Activated CD4-positive, alpha-beta memory T cell treated with anti-CD3 and anti-CD28 coated beads, Interleukin-2, amount 10 ng/mL, durations not matched to agents 7 days and 5 days (primary cell): ENCODE data around the gene MARCO. TPM values are rescaled to one million over a fixed set of nuclear protein-coding genes. Genes with fewer than 3 reads are reported as not detected.
"Not testable (repeated sequence)": the region's sequence is repeated elsewhere in the genome, so short reads cannot be mapped to it uniquely, and the experiment has no call there.

Source experiments
- CTCF ChIA-PET: fragments of 350-600 bp; sonication (Branson Sonifier 250); formaldehyde crosslinking; loops from one replicate; lab custom pipeline; 2021; ENCODE audit warnings: antibody characterized with exemption, inconsistent platforms; lab: Charles Lee
- POLR2A ChIA-PET: fragments of 350-600 bp; sonication (Branson Sonifier 250); formaldehyde crosslinking; loops from one replicate; lab custom pipeline; 2021; ENCODE audit warnings: antibody characterized with exemption; lab: Charles Lee
- DNase-seq: peaks from one replicate; pipeline ENCODE4 v3.0.0-alpha.2; 2020
- H3K27ac Mint-ChIP-seq: one replicate; pipeline ENCODE4 v1.8.0; 2021; ENCODE audit warnings: mild to moderate bottlenecking, mixed read lengths
- H3K27me3 Mint-ChIP-seq: one replicate; pipeline ENCODE4 v1.8.0; 2021; ENCODE audit warnings: mixed read lengths
- H3K36me3 Mint-ChIP-seq: one replicate; pipeline ENCODE4 v1.8.0; 2021; ENCODE audit warnings: low read depth, mixed read lengths
- H3K4me1 Mint-ChIP-seq: one replicate; pipeline ENCODE4 v1.8.0; 2021; ENCODE audit warnings: mixed read lengths
- H3K4me3 Mint-ChIP-seq: one replicate; pipeline ENCODE4 v1.8.0; 2021; ENCODE audit warnings: mild to moderate bottlenecking, mixed read lengths
- H3K9me3 Mint-ChIP-seq: one replicate; pipeline ENCODE4 v1.8.0; 2021; ENCODE audit warnings: mixed read lengths
- total RNA-seq, 2 experiments: library from RNA; stranded (reverse); gene quantifications; one replicate each; pipeline ENCODE4 v1.2.3, GENCODE V29; 2021

The MARCO gene
- total RNA-seq, 2 experiments from 2014 or later: not detected

DNA sequence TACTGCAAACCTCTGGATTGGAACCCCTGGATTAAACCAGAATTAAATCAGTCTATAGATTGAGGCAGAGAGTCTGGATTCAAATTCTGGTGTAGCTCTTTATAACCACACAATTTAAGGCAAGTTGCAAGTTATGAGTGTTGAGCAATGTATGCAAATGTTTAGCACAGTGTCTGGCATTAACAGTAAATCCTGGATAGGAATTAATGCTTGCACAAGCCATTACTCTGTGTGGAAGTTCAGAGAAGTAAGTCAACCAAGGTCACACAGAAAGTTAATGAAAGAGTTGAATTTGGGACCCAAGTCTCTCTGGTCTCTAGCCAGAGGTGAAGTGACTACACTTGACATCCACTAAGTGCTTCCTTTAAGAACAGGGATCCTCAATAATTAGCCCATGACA is 2.0 kb upstream of the MARCO start:
- H3K4me3 Mint-ChIP-seq: no peak overlapping the region
- no peaks in the 10 kb centered on the region for H3K4me1 Mint-ChIP-seq
- no peaks in the 10 kb centered on the region for H3K36me3 Mint-ChIP-seq
- ChIA-PET POLR2A (no interaction called here), CTCF (no interaction called here)
- H3K27ac Mint-ChIP-seq: no peak overlapping the region
- DNase-seq: no peak
- H3K27me3 Mint-ChIP-seq: no peaks in the 10 kb centered on the region
- no peaks in the 10 kb centered on the region for H3K9me3 Mint-ChIP-seq

DNA sequence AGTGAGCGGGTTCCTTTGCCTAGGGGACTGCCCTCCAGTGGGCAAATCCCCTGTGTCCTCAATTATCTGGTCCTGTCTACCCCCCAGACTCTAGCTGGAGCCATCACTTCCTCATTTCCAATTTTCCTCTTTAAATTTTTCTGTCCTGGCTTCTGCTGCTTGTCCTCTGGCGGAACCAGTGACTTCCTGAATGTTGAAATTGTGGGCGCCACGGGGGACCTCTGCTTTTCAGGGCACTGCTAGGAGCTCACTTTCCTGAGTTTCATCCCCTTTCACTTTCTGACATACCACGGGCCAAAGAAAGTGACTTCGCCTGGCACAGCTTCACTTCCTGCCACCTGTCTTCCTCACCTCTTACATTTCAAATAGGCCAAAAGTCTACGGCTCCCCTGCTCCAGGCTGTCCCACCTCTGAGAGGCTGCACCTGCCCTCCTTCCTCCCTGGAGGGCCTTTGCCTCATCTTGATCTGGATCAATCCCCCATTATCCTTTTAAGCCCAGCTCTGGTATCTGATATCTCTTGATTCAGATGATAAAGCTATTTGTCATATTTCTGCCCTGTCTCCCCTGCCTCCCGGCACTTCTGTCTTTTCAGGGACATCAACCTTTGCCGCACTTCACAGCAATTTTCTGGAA is 1.4 kb upstream of the MARCO start:
- no peak overlapping the region for H3K27ac Mint-ChIP-seq
- ChIA-PET POLR2A (no interaction called here), CTCF (no interaction called here)
- no peaks in the 10 kb centered on the region for H3K36me3 Mint-ChIP-seq
- no peak overlapping the region for H3K4me3 Mint-ChIP-seq
- no peaks in the 10 kb centered on the region for H3K9me3 Mint-ChIP-seq
- no peaks in the 10 kb centered on the region for H3K4me1 Mint-ChIP-seq
- H3K27me3 Mint-ChIP-seq: no peaks in the 10 kb centered on the region
- no peak for DNase-seq

DNA sequence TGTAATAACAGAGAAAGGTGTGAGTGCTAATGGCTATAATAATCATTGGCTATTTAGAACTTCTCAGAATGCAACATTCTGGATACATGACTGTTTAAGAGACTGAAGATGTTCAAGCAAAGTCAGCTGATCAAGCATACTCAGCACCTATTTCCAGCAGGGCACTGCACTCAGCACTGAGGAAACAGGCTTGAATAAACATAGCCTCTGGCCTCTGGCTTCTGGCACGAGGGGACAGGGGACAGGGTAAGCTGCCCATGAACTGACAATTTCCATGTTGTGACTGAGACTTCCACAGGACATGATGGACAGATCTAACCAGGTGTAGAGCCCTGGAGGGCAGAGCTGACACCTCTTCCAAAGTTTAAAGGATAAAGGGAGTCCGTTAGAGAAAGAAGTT is 1.3 kb downstream of the MARCO start:
- H3K27ac Mint-ChIP-seq: no peak overlapping the region
- no peak overlapping the region for H3K4me3 Mint-ChIP-seq
- no peaks in the 10 kb centered on the region for H3K27me3 Mint-ChIP-seq
- ChIA-PET CTCF (no interaction called here), POLR2A (no interaction called here)
- no peaks in the 10 kb centered on the region for H3K36me3 Mint-ChIP-seq
- DNase-seq: no peak
- H3K9me3 Mint-ChIP-seq: no peaks in the 10 kb centered on the region
- H3K4me1 Mint-ChIP-seq: no peaks in the 10 kb centered on the region

DNA sequence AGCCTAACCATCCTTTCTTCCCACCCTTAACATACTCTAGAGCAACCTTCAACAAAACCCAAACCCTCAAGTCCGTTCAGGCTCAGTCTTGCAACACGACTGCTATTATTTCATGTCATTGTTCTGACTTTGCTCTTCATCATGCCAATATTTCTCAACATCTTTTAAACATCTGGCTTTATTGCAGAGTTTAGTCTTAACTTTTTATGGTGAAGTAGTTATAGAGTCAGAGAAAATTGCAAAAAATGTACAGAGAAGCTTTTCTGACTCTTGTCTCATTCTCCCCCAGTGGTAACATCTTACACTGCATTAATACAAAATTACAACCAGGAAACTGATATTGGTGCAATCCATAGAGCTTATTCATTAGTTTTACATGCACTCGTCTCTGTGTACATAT is 3.9 kb downstream of the MARCO start:
- POLR2A ChIA-PET: no interaction called here
- Mint-ChIP-seq H3K27me3 (peaks cover 1% of the 10 kb centered on the region), H3K4me1 (no peaks in the 10 kb centered on the region), H3K36me3 (no peaks in the 10 kb centered on the region), H3K4me3 (no peak overlapping the region), H3K27ac (no peak overlapping the region), H3K9me3 (no peaks in the 10 kb centered on the region)
- DNase-seq: no peak
- CTCF ChIA-PET: interaction anchor here (0.7 kb wide), 1 partner anchor 476 kb away, joined by 5 read pairs; no protein-coding TSS in a partner anchor

DNA sequence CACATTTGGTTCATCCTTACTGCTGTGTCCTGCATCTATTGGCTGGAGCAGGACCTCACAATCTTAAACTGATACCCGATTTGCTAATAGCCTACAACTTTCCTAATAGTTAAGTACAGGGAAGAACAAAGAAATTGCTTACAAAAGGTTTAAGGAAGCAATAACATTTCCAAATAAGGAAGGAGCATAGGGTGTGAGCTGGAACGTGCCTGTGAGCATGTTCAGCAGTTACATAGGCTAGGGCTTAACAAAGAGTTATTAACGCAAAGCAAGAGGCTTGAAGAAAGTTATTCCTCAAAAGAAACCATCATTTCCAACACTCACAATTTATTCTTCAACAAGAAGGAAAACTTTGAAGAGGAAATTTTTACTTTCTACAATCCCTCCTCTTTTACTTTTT is 6.3 kb downstream of the MARCO start:
- CTCF ChIA-PET: not testable (repeated sequence)

DNA sequence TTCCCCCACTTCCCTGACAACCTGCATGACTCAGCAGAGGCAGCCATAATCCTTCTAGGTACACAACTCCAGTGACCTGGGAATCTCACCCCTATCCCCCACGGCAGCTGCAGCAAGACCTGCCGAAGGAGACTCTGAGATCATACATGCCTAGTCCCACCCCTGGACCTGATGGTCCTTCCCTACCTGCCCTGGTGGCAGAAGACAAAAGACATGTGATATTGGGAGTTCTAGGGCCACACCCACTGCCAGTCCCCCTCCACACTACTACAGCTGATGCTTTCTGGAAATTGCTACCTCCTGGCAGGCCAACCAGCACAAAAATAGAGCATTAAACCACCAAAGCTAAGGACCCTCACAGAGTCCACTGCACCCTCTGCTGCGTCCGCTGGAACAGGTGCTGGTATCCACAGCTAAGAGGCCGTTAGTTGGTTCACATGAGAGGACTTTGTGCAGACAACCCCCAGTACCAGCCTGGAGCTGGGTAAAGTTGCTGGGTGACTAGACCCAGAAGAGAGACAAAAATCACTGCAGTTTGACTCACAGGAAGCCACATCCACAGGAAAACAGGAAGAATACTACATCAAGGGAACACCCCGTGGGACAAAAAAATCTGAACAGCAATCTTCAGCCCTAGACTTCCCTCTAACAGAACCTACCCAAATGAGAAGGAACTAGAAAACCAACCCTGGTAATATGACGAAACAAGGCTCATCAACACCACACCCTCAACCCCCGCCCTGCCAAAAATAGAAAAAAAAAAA is 12.5 kb downstream of the MARCO start:
- POLR2A ChIA-PET: no interaction called here

More for the DNA sequence above, 6.3 kb downstream of the MARCO start:
- POLR2A ChIA-PET, H3K36me3 Mint-ChIP-seq, DNase-seq, H3K9me3 Mint-ChIP-seq, H3K4me3 Mint-ChIP-seq, H3K4me1 Mint-ChIP-seq, H3K27ac Mint-ChIP-seq, H3K27me3 Mint-ChIP-seq: not testable (repeated sequence)

DNA sequence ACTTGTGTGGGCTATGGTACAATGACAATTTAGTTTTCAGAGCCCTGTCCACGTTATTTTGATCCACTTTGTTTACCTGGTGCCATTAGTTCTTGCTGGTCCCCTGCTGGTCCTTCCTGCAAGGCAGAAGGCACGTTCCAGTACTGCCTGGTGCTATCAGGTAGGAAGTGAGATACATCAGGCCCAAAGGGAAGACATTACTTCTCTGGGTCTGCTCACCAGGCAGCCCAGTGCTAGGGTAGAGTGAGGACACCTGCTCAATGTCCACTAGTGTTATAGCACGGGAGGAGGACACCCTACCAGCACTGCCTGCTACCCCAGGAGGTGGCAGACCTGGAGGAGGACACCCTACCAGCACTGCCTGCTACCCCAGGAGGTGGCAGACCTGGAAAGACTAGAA is 23.7 kb downstream of the MARCO start:
- DNase-seq: no peak
- Mint-ChIP-seq H3K9me3 (no peaks in the 10 kb centered on the region), H3K27me3 (no peaks in the 10 kb centered on the region), H3K36me3 (no peaks in the 10 kb centered on the region), H3K4me1 (no peaks in the 10 kb centered on the region), H3K4me3 (no peak overlapping the region), H3K27ac (no peak overlapping the region)
- ChIA-PET CTCF (no interaction called here), POLR2A (no interaction called here)

More for the DNA sequence above, 12.5 kb downstream of the MARCO start:
- CTCF ChIA-PET: no interaction called here
- Mint-ChIP-seq H3K27ac (no peak overlapping the region), H3K4me3 (no peak overlapping the region), H3K36me3 (no peaks in the 10 kb centered on the region), H3K9me3 (no peaks in the 10 kb centered on the region), H3K4me1 (no peaks in the 10 kb centered on the region), H3K27me3 (no peaks in the 10 kb centered on the region)
- no peak for DNase-seq

DNA sequence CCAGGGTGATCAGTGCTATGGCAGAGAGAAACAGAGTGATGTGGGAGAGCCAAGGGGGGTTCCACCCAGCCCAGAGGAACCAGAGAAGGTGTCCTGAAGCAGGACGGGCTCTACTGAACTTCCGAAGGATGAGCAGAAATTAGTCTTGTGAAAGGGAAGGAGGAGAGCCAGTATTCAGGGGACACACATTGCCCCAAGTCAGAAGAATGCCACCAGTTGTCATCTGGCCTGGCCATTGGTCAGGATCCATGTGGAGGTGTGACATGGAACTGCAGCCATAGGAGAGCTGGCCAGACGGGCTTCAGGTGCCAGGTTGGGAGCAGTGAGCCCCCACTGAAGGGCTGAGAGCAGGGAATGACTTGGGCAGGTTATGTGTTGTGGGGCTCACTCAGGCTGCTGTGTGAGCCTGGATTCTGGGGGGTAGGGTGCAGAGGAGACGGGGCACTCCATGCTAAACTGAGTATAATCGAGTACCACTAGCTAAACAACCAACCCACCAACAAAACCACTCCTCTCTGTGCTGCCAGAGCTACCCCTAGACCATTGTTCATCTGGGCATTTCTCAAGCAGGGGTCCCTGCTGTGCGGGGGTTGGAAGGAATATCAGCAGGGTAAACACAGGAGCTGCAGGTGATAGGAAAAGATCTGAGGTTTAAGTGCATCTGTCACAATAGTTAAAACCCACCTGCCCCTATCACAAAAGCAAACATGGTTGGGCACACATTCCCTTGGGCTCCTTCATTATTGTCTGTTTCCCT is 25.3 kb downstream of the MARCO start:
- Mint-ChIP-seq H3K36me3 (no peaks in the 10 kb centered on the region), H3K9me3 (no peaks in the 10 kb centered on the region), H3K27me3 (no peaks in the 10 kb centered on the region), H3K4me1 (no peaks in the 10 kb centered on the region), H3K4me3 (no peak overlapping the region), H3K27ac (no peak overlapping the region)
- ChIA-PET CTCF (no interaction called here), POLR2A (no interaction called here)
- no peak for DNase-seq

DNA sequence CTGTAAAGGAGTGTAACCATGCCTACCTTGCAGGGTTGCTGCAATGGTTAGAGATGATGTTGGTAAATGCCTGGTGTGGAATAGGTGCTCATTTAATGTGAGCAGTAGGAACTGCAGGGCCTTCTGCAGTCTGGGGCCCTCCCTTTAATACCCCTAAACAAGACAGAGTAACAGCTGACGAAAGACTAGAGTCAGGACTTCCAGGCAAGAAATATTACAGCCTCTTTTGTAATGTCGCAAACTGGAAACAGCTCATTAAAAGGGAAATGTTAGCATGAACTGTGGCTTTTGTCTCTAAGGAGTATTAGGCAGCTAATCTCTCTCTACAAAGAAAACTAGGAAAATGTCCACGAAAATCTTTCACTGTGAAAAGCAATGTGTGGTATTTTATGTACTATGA is 26.0 kb downstream of the MARCO start:
- ChIA-PET POLR2A (no interaction called here), CTCF (no interaction called here)
- H3K4me3 Mint-ChIP-seq: no peak overlapping the region
- H3K4me1 Mint-ChIP-seq: no peaks in the 10 kb centered on the region
- H3K9me3 Mint-ChIP-seq: no peaks in the 10 kb centered on the region
- no peaks in the 10 kb centered on the region for H3K36me3 Mint-ChIP-seq
- no peak overlapping the region for H3K27ac Mint-ChIP-seq
- no peak for DNase-seq
- H3K27me3 Mint-ChIP-seq: no peaks in the 10 kb centered on the region

DNA sequence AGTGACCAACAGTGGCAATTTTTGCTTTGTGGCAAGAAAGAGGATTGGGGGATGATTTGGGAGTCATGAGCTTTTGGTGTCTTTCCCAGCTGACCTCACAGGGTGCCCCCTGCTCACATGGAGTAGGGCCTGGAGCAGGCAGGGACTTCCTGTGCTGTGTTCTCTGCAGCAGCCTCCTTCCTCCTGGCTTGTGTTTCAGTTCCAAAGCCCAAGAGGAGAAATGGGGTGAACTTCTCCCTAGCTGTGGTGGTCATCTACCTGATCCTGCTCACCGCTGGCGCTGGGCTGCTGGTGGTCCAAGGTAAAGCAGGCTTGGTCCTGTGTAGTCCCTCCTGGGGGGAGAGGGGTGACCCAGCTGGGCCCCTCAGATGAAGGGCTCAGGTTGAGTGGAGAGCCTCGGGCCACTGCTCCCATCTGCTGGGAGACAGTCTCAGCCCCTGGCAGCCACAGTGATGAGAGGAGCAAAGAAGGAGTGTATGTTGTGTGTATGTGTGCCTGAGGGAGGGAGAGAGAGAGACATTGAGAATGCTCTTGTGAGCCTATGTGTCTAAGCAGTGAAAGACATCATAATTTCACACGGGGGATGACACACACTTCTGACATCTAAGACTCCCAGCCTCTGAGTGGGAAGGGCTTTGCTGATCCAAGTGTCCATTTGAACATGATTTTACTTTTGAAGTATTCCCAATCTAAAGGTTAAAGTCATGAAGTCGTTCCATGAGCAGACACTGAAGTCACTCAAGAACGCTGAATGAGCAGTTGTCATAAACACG is 27.2 kb downstream of the MARCO start:
- no peak overlapping the region for H3K27ac Mint-ChIP-seq
- CTCF ChIA-PET: no interaction called here
- no peak for DNase-seq
- no peaks in the 10 kb centered on the region for H3K27me3 Mint-ChIP-seq
- POLR2A ChIA-PET: no interaction called here
- no peaks in the 10 kb centered on the region for H3K36me3 Mint-ChIP-seq
- no peak overlapping the region for H3K4me3 Mint-ChIP-seq
- no peaks in the 10 kb centered on the region for H3K9me3 Mint-ChIP-seq
- H3K4me1 Mint-ChIP-seq: no peaks in the 10 kb centered on the region

DNA sequence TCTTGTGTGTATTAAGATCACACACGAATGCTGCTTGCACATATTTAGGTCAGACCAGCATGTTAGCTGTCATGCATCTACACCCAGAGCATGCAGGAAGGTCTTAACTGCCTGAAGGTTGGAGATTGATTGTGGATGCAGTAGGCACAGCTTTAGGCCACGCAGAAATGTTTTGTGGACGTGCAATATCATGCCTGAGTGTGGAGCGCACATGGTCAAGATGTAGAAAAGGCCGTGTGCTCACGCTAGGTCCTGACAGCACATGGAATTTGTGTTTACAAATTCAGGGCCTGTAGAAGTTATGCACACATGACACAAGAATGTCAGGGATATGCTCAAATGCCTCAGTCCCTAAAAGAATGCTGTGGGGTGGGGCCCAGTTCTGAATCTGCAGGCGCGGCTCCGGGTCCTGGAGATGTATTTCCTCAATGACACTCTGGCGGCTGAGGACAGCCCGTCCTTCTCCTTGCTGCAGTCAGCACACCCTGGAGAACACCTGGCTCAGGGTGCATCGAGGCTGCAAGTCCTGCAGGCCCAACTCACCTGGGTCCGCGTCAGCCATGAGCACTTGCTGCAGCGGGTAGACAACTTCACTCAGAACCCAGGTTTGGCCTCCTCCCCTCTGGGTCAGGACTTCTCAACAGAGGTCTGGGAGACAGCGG is 27.9 kb downstream of the MARCO start:
- H3K4me3 Mint-ChIP-seq: no peak overlapping the region
- CTCF ChIA-PET: no interaction called here
- no peak for DNase-seq
- no peaks in the 10 kb centered on the region for H3K9me3 Mint-ChIP-seq
- H3K36me3 Mint-ChIP-seq: no peaks in the 10 kb centered on the region
- POLR2A ChIA-PET: no interaction called here
- no peaks in the 10 kb centered on the region for H3K4me1 Mint-ChIP-seq
- H3K27me3 Mint-ChIP-seq: no peaks in the 10 kb centered on the region
- no peak overlapping the region for H3K27ac Mint-ChIP-seq

DNA sequence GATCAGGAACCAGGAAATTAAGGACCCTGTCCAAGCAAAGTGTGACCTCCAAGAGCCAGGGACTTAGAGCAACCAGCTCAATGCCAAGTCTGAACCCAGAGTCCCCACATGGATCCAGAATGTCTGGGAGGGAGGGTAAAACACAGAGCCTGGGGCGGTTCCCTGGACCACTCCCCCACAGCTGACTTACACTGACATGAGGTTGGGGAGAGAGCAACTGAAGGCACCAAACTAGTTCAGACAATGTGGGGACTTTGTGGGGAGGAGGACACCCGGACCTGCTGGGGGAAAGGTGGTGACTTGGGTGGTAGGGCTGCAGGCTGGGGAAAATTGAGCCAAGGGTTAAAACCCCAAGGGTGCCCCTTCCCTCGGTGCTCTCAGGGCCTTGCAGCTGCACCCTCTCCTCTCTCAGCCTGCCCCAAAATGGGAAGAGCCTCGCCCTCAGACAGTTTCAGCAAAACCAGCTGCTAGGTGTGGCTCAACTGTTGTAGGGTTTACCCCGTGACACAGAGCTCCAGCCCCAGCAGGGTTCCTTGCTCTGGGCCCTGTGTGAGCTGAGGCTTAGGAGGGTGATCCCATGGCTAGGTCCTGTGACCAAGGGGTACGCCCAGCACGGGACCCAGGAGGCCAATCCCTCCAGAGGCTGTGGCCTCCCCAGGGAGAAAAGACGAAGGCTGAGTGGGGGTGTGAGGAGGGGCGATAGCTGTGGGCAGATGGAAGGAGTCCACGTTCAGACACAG is 28.6 kb downstream of the MARCO start:
- Mint-ChIP-seq H3K27me3 (no peaks in the 10 kb centered on the region), H3K27ac (no peak overlapping the region), H3K36me3 (no peaks in the 10 kb centered on the region), H3K4me3 (no peak overlapping the region), H3K4me1 (no peaks in the 10 kb centered on the region), H3K9me3 (no peaks in the 10 kb centered on the region)
- no peak for DNase-seq
- ChIA-PET CTCF (no interaction called here), POLR2A (no interaction called here)
